ENCODE results near the gene APBA1. TPM values are rescaled to one million over a fixed set of nuclear protein-coding genes. Genes with fewer than 3 reads are reported as not detected.

The APBA1 gene
- polyA plus RNA-seq, 1 donor (not counting 4 experiments of a cell fraction or from before 2014, with no cell fraction given): 0.66 TPM

DNA sequence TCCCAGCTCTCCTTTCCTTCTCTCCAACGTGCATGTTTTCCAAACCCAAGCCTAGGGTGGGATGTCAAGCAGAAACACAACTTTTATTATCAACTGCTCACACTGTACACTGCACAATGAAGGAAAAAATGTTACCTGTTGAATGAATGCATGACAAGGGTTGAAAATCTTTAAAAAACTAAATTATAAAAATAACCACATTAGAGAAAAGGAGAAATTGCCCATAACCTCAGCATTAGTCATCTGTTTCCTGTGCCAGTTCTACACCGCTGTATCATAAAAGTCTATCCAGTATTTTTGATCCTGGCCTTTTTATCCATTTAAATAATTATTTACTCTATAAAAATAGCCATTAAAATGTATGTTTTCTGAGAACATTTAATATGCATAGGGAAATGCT, 101.1 kb downstream of the APBA1 start:
- Histone ChIP-seq H3K9me3 (ENCODE audit: control insufficient read depth, low read depth, low read length) (no peaks in the 10 kb centered on the region), H3K4me2 (ENCODE audit: control insufficient read depth, extremely low read depth, insufficient read depth, low read depth, low read length) (peak overlapping the region; percentile 64), H3K4me3 (ENCODE audit: control insufficient read depth in 2 of 3, extremely low read depth in 1 of 3, insufficient read depth in 2 of 3, low read depth in 1 of 3, low read length in 3 of 3) (no peak overlapping the region), H3K27ac (ENCODE audit: control insufficient read depth, insufficient read depth, low read length) (no peak overlapping the region), H3K4me1 (ENCODE audit: control insufficient read depth, extremely low read depth, insufficient read depth, low read length) (peaks cover 29% of the 10 kb centered on the region), H3K9me1 (ENCODE audit: control insufficient read depth, extremely low read depth, insufficient read depth, low read length) (no peaks in the 10 kb centered on the region), H3K9ac (ENCODE audit: control insufficient read depth, extremely low read depth, insufficient read depth, low read length) (no peak overlapping the region), H2AFZ (ENCODE audit: control insufficient read depth, low read length) (no peak overlapping the region), H3K27me3 (ENCODE audit: control insufficient read depth, extremely low read depth, insufficient read depth, low read length) (no peaks in the 10 kb centered on the region), H3K36me3 (ENCODE audit: control insufficient read depth in 2 of 2, extremely low read depth in 1 of 2, insufficient read depth in 2 of 2, low read length in 2 of 2) (no peaks in the 10 kb centered on the region), H4K20me1 (ENCODE audit: control insufficient read depth, extremely low read depth, insufficient read depth, low read length) (no peaks in the 10 kb centered on the region), H3K79me2 (ENCODE audit: control insufficient read depth, insufficient read depth, low read length) (no peaks in the 10 kb centered on the region)
- FAIRE-seq (no peak), DNase-seq (ENCODE audit: low read depth, low spot score) (no peak)
- dilution Hi-C loops (cut with MboI; ENCODE audit: extremely low pct_ligation_motif_present, low sequenced_read_pairs): no loop called here
- no peak for TF ChIP-seq EZH2 (IDR thresholded peaks at IDR 0.05; ENCODE audit: low read length)
- TF ChIP-seq, protein P1, sequence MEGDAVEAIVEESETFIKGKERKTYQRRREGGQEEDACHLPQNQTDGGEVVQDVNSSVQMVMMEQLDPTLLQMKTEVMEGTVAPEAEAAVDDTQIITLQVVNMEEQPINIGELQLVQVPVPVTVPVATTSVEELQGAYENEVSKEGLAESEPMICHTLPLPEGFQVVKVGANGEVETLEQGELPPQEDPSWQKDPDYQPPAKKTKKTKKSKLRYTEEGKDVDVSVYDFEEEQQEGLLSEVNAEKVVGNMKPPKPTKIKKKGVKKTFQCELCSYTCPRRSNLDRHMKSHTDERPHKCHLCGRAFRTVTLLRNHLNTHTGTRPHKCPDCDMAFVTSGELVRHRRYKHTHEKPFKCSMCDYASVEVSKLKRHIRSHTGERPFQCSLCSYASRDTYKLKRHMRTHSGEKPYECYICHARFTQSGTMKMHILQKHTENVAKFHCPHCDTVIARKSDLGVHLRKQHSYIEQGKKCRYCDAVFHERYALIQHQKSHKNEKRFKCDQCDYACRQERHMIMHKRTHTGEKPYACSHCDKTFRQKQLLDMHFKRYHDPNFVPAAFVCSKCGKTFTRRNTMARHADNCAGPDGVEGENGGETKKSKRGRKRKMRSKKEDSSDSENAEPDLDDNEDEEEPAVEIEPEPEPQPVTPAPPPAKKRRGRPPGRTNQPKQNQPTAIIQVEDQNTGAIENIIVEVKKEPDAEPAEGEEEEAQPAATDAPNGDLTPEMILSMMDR (optimal IDR thresholded peaks at IDR 0.05 in 1 of 3, IDR thresholded peaks at IDR 0.05 in 1 of 3, conservative IDR thresholded peaks at IDR 0.05 in 1 of 3; ENCODE audit: extremely low read depth in 1 of 3, insufficient read depth in 2 of 3, low read length in 3 of 3): no peak

DNA sequence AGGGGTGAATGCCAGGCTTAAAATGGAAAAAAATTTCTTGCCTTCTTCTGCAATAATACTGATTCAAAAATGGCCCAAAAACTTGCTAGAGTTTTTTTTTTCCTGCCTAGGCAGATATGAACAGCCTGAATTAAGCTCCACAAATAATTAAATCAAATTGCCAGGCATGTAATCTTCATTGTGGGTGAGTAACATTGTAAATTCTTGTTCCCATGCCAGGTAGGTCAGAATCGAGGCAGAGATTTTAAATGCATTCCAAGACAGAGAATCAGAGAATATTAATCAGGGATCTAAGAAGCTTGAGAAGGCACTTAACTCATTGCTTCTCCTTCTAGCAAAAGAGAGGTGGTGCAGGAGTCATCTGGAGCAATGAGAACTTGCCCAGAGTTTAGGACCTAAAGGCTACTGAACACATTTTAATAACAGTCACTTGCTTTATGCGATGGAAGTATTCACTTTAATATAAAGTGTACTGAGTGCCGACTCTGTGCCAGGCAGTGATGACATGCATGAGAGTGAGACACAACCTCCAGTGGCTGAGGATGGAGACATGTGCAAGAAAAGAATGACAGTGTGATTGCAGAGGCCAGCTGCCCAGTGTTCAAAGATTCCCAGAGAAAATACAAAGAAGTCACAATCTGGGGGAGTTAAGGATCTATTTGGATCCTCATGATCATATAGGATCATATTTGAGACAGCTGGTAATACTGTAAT, 102.3 kb downstream of the APBA1 start:
- Histone ChIP-seq H3K27ac (ENCODE audit: control insufficient read depth, insufficient read depth, low read length) (no peak overlapping the region), H3K9ac (ENCODE audit: control insufficient read depth, extremely low read depth, insufficient read depth, low read length) (no peak overlapping the region), H3K27me3 (ENCODE audit: control insufficient read depth, extremely low read depth, insufficient read depth, low read length) (no peaks in the 10 kb centered on the region), H3K4me3 (ENCODE audit: control insufficient read depth in 2 of 3, extremely low read depth in 1 of 3, insufficient read depth in 2 of 3, low read depth in 1 of 3, low read length in 3 of 3) (no peak overlapping the region), H3K9me3 (ENCODE audit: control insufficient read depth, low read depth, low read length) (no peaks in the 10 kb centered on the region), H3K4me1 (ENCODE audit: control insufficient read depth, extremely low read depth, insufficient read depth, low read length) (peaks cover 29% of the 10 kb centered on the region), H4K20me1 (ENCODE audit: control insufficient read depth, extremely low read depth, insufficient read depth, low read length) (no peaks in the 10 kb centered on the region), H3K79me2 (ENCODE audit: control insufficient read depth, insufficient read depth, low read length) (no peaks in the 10 kb centered on the region), H2AFZ (ENCODE audit: control insufficient read depth, low read length) (no peak overlapping the region), H3K36me3 (ENCODE audit: control insufficient read depth in 2 of 2, extremely low read depth in 1 of 2, insufficient read depth in 2 of 2, low read length in 2 of 2) (no peaks in the 10 kb centered on the region), H3K9me1 (ENCODE audit: control insufficient read depth, extremely low read depth, insufficient read depth, low read length) (no peaks in the 10 kb centered on the region), H3K4me2 (ENCODE audit: control insufficient read depth, extremely low read depth, insufficient read depth, low read depth, low read length) (peak overlapping the region; percentile 18)
- FAIRE-seq: peak; percentile 81
- TF ChIP-seq, protein P1 (optimal IDR thresholded peaks at IDR 0.05 in 1 of 3, IDR thresholded peaks at IDR 0.05 in 1 of 3, conservative IDR thresholded peaks at IDR 0.05 in 1 of 3; ENCODE audit: extremely low read depth in 1 of 3, insufficient read depth in 2 of 3, low read length in 3 of 3): no peak
- no peak for TF ChIP-seq EZH2 (IDR thresholded peaks at IDR 0.05; ENCODE audit: low read length)
- DNase-seq (ENCODE audit: low read depth, low spot score): peak; percentile 32
- dilution Hi-C loops (cut with MboI; ENCODE audit: extremely low pct_ligation_motif_present, low sequenced_read_pairs): no loop called here

All from keratinocyte (primary cell).